ENCODE measurements around the gene TNFAIP6. TPM values are rescaled to one million over a fixed set of nuclear protein-coding genes. Genes with fewer than 3 reads are reported as not detected.

Gene TNFAIP6, protein sequence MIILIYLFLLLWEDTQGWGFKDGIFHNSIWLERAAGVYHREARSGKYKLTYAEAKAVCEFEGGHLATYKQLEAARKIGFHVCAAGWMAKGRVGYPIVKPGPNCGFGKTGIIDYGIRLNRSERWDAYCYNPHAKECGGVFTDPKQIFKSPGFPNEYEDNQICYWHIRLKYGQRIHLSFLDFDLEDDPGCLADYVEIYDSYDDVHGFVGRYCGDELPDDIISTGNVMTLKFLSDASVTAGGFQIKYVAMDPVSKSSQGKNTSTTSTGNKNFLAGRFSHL
- 0.68 to 1.5 TPM (median 0.78 TPM) in 5 replicates for total RNA-seq (2022; extraction: Qiagen RNA extraction)

DNA sequence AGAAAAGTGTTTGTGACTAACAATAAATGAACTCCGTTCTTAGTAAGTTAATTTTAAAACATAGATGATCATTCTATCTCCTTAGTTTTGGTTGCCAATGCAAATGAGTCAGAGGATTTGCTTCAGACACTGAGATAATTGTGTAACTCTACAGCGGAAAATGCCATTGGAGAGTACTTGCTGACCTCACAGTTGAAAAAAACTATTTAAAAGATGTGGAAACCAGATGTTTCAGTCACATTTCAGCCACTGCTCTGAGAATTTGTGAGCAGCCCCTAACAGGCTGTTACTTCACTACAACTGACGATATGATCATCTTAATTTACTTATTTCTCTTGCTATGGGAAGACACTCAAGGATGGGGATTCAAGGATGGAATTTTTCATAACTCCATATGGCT, at the start of gene TNFAIP6:
Gene TNFAIP6, plus strand, starts transcription at position 234 of the 400 bp plus-strand sequence. Its CDS starts 75 bp downstream, at position 309.

DNA sequence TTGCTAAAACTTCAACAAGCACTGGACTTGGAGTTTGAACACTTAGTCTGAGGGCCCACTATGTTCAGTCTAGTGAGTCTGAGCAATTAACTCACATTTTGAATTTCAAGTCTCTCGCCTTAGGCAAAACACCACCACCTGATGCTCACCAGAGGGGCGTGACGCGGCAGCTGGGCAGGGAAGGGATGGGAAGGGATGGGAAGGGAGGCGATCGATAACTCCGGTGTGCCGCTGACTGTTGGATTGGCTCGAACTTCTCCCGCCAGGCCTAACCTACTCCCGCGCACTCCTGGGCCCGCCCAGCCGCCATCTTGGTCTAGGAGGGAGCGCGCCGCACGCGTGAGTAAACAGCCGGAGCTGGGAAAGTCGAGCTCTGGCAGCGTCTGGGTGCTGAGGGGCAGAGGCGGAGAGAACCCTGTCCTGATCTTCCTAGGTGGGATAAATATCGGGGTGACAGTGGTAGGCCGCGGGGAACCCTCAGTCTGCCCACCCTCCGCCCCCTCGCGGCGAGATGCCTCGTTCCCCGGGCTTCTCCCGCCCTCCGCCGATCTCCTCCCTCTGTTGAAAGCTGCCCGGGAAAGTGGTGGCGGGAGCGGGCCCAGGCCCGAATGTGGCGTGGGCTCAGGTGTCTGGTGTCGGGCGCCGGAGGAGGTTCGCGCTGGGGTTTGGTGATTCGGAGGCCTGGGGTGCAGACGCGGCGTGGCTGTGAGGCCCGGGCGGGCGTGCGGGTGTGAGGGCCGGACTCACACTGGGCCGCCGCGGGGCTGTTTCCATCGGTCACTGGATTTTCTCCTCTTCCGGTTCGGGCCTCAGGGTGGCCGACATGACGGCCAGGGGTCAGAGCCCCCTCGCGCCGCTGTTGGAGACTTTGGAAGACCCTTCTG, 52.5 kb downstream of the TNFAIP6 start, which contains the start of gene RIF1:
Gene RIF1, plus strand, starts transcription at position 302 of the 884 bp plus-strand sequence. Its CDS starts 522 bp downstream, at position 824.

Other genes with a start within 250 kb of the TNFAIP6 start
- gene RBM43, start 95.7 kb upstream of the TNFAIP6 start, total RNA-seq (2022; extraction: Qiagen RNA extraction), result 2.3 to 3.7 TPM (median 3.3 TPM) in 5 replicates
- gene NMI, start 67.9 kb upstream of the TNFAIP6 start, total RNA-seq (2022; extraction: Qiagen RNA extraction), result 9.8 to 13.2 TPM (median 11.1 TPM) in 5 replicates
- 13.9 to 22.4 TPM (median 19.2 TPM) in 5 replicates for gene RIF1, start 52.3 kb downstream of the TNFAIP6 start, total RNA-seq (2022; extraction: Qiagen RNA extraction)